SH-SY5Y (cell line): ENCODE results near the gene SLC39A11.

Experiments used
- GATA2 ChIP-seq: IDR thresholded peaks from 2 replicates; pipeline ENCODE4 v1.6.1; 2011; ENCODE audit warnings: mild to moderate bottlenecking, low read depth, low read length
- GATA3 ChIP-seq: IDR thresholded peaks from 2 replicates; pipeline ENCODE4 v1.6.1; 2011; ENCODE audit warnings: low read depth, mild to moderate bottlenecking, low read length, moderate library complexity

DNA sequence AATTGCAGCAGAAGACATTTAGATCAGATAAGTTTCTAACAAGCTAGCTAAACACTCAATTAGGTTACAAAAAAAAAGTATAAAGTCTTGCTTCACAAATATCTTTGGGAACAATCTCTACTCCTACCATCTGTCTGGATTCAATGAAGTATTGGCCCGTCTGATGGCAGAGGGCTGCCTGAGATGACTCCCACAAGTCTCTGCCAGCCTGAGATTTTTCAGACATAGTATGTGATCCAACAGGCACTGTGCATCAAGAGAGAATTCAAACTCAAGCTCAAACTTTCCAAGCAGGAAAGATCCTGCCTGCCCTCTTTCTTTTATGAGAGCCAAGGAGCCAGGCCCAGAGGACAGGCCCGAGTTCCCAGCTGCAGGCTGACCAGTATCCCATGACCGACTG, 22.6 kb downstream of the SLC39A11 start:
- no peak for TF ChIP-seq GATA3
- no peak for TF ChIP-seq GATA2
